GM23338 (cell line): ENCODE data around the gene ZNF775. TPM values are rescaled to one million over a fixed set of nuclear protein-coding genes. Genes with fewer than 3 reads are reported as not detected.

Experiments used
- ATAC-seq: fragments of 200-7000 bp; cut with Tn5 transposase; 3 replicates; pipeline ENCODE4 v1.9.1; 2020
- DNase-seq: peaks from one replicate; pipeline ENCODE4 v3.0.0-alpha.2; 2015; ENCODE audit warnings: low spot score
- H2AFZ ChIP-seq: fragments of 200-600 bp; sonication (generic); 2 replicates; pipeline ENCODE4 v1.8.0; 2016; ENCODE audit warnings: antibody characterized with exemption, mild to moderate bottlenecking, moderate library complexity
- H3F3A ChIP-seq: fragments of 200-600 bp; sonication (generic); replicated peaks from 2 replicates; pipeline ENCODE4 v1.8.0; 2017; ENCODE audit warnings: antibody characterized with exemption, mixed run types, low read depth
- H3K27ac ChIP-seq: fragments of 200-600 bp; sonication (generic); 2 replicates; pipeline ENCODE4 v1.6.1; 2016; ENCODE audit warnings: low read depth
- H3K27me3 ChIP-seq: fragments of 200-600 bp; sonication (generic); 2 replicates; pipeline ENCODE4 v1.8.0; 2016; ENCODE audit warnings: mild to moderate bottlenecking, mixed run types, moderate library complexity; ENCODE audit not compliant: insufficient read depth
- H3K36me3 ChIP-seq: fragments of 200-600 bp; sonication (generic); 2 replicates; pipeline ENCODE4 v1.8.0; 2016; ENCODE audit warnings: mild to moderate bottlenecking; ENCODE audit not compliant: insufficient read depth
- H3K4me1 ChIP-seq: fragments of 200-600 bp; sonication (generic); 2 replicates; pipeline ENCODE4 v1.8.0; 2016; ENCODE audit warnings: mild to moderate bottlenecking, moderate library complexity; ENCODE audit not compliant: insufficient read depth
- H3K4me2 ChIP-seq: fragments of 200-600 bp; sonication (generic); 2 replicates; pipeline ENCODE4 v1.7.1; 2017; ENCODE audit warnings: mixed run types
- H3K4me3 ChIP-seq: fragments of 200-600 bp; sonication (generic); 2 replicates; pipeline ENCODE4 v1.6.1; 2016; ENCODE audit warnings: mixed run types
- H3K79me2 ChIP-seq: fragments of 200-600 bp; sonication (generic); replicated peaks from 2 replicates; pipeline ENCODE4 v1.8.0; 2017; ENCODE audit warnings: mild to moderate bottlenecking; ENCODE audit not compliant: insufficient read depth
- H3K9me2 ChIP-seq: fragments of 200-600 bp; sonication (generic); 2 replicates; pipeline ENCODE4 v1.8.0; 2017; ENCODE audit not compliant: insufficient read depth
- H4K20me1 ChIP-seq: fragments of 200-600 bp; sonication (generic); replicated peaks from 2 replicates; pipeline ENCODE4 v1.8.0; 2017; ENCODE audit warnings: mild to moderate bottlenecking; ENCODE audit not compliant: insufficient read depth
- H3K27ac Mint-ChIP-seq: 2 replicates; pipeline ENCODE4 v1.8.0; 2020; ENCODE audit warnings: inconsistent platforms, mild to moderate bottlenecking, moderate library complexity, mixed read lengths
- H3K27me3 Mint-ChIP-seq: 3 replicates; pipeline ENCODE4 v1.8.0; 2022; ENCODE audit warnings: low read depth, mild to moderate bottlenecking, moderate library complexity, mixed read lengths, inconsistent platforms; ENCODE audit not compliant: insufficient read depth, poor library complexity
- H3K36me3 Mint-ChIP-seq: 3 replicates; pipeline ENCODE4 v1.8.0; 2021; ENCODE audit warnings: low read depth, mild to moderate bottlenecking, inconsistent platforms, moderate library complexity, mixed read lengths
- H3K4me1 Mint-ChIP-seq: 3 replicates; pipeline ENCODE4 v1.8.0; 2020; ENCODE audit warnings: mild to moderate bottlenecking, inconsistent platforms, mixed read lengths
- H3K4me3 Mint-ChIP-seq: 3 replicates; pipeline ENCODE4 v1.8.0; 2021; ENCODE audit warnings: moderate library complexity, mild to moderate bottlenecking, inconsistent platforms, mixed read lengths
- H3K9me3 Mint-ChIP-seq: 3 replicates; pipeline ENCODE4 v1.8.0; 2020; ENCODE audit warnings: moderate library complexity, mild to moderate bottlenecking, inconsistent platforms, mixed read lengths
- CREB1 ChIP-seq: fragments of 250-450 bp; sonication (Bioruptor Pico); IDR thresholded peaks from 2 replicates; pipeline ENCODE4 v1.5.0; 2020; ENCODE audit warnings: low read depth, mild to moderate bottlenecking, moderate library complexity
- CTCF ChIP-seq, 2 experiments: fragments of 200-600 bp in 1 of 2; sonication (generic) in 1 of 2; conservative IDR thresholded peaks; 2 replicates each; pipeline versions ENCODE4 v1.5.1 to v1.6.1; 2016 to 2017; ENCODE audit warnings: antibody characterized with exemption in 2 of 2, low read depth in 2 of 2, mild to moderate bottlenecking in 2 of 2, moderate library complexity in 1 of 2
- EZH2 ChIP-seq: fragments of 200-600 bp; sonication (generic); IDR thresholded peaks from one replicate; pipeline ENCODE4 v1.8.0; 2017; ENCODE audit warnings: antibody characterized with exemption, mild to moderate bottlenecking, low read depth; ENCODE audit not compliant: unreplicated experiment
- EZH2phosphoT487 ChIP-seq: fragments of 200-600 bp; sonication (generic); IDR thresholded peaks from one replicate; pipeline ENCODE4 v1.8.1; 2018; ENCODE audit warnings: antibody characterized with exemption; ENCODE audit not compliant: unreplicated experiment
- JUNB ChIP-seq: IDR thresholded peaks from one replicate; pipeline ENCODE4 v1.6.1; 2016; ENCODE audit warnings: antibody characterized with exemption; ENCODE audit not compliant: unreplicated experiment
- POLR2AphosphoS5 ChIP-seq: IDR thresholded peaks from 2 replicates; pipeline ENCODE4 v1.6.1; 2016; ENCODE audit warnings: antibody characterized with exemption, low read depth
- STAT1 ChIP-seq: IDR thresholded peaks from one replicate; pipeline ENCODE4 v1.6.1; 2016; ENCODE audit warnings: antibody characterized with exemption; ENCODE audit not compliant: unreplicated experiment
- ZNF114 ChIP-seq: fragments of 250-450 bp; sonication (Bioruptor Pico); IDR thresholded peaks from 2 replicates; pipeline ENCODE4 v1.5.0; 2020; ENCODE audit warnings: mild to moderate bottlenecking, moderate library complexity
- ZNF331 ChIP-seq: fragments of 250-450 bp; sonication (Bioruptor Pico); IDR thresholded peaks from 2 replicates; pipeline ENCODE4 v1.5.0; 2020; ENCODE audit warnings: low read depth, mild to moderate bottlenecking, moderate library complexity
- polyA plus RNA-seq: library from polyadenylated mRNA; unstranded; fragments of >200 nt; fragmentation: Nextera tagmentation; extraction: Ambion mirVana; gene quantifications from 2 replicates; pipeline ENCODE4 v1.2.1, GENCODE V29; 2016
- total RNA-seq: library from RNA; depleted of rRNA; stranded (reverse); fragments of >200 nt; shearing (Covaris generic); gene quantifications from 2 replicates; pipeline ENCODE4 v1.2.3, GENCODE V29; 2014
- TF ChIP-seq, protein P1 (sequence below): IDR thresholded peaks from one replicate; pipeline ENCODE4 v1.6.1; 2018; ENCODE audit warnings: antibody characterized with exemption; ENCODE audit not compliant: unreplicated experiment
- TF ChIP-seq, protein P2 (sequence below): IDR thresholded peaks from 2 replicates; pipeline ENCODE4 v1.6.1; 2016; ENCODE audit warnings: antibody characterized with exemption

ZNF775 gene
- total and polyA plus RNA-seq, 2 experiments from 2014 or later: 4.5 to 38.2 TPM

- peaks cover 32% of the 10 kb centered on the region for H3K36me3 Mint-ChIP-seq
- Histone ChIP-seq H3K79me2 (peaks cover 26% of the 10 kb centered on the region), H4K20me1 (no peaks in the 10 kb centered on the region; the same call in 1 of the 2 replicates), H3K4me1 (peaks cover 42% of the 10 kb centered on the region), H3K27ac (peak overlapping the region; percentile 69; the same call in 1 of the 2 replicates), H3K27me3 (no peaks in the 10 kb centered on the region), H3K4me2 (peak overlapping the region; percentile 95), H2AFZ (no peak overlapping the region; the same call in 1 of the 2 replicates), H3K9me2 (no peaks in the 10 kb centered on the region), H3K4me3 (peak overlapping the region; percentile 75), H3K36me3 (peaks cover 5% of the 10 kb centered on the region; the same call in 1 of the 2 replicates), H3F3A (peaks cover 38% of the 10 kb centered on the region)
- H3K27me3 Mint-ChIP-seq: peaks cover 36% of the 10 kb centered on the region
- peak overlapping the region; percentile 88 for H3K27ac Mint-ChIP-seq
- H3K9me3 Mint-ChIP-seq: no peaks in the 10 kb centered on the region; the same call in 2 of the 3 replicates
- no peak for DNase-seq
- H3K4me3 Mint-ChIP-seq: peak overlapping the region; percentile 81
- ATAC-seq: no peak
- H3K4me1 Mint-ChIP-seq: peaks cover 63% of the 10 kb centered on the region
- no peak for TF ChIP-seq JUNB
- TF ChIP-seq STAT1: no peak
- TF ChIP-seq EZH2phosphoT487: no peak
- TF ChIP-seq POLR2AphosphoS5: no peak
- no peak for TF ChIP-seq ZNF331 (CRISPR knock-in tag)
Measured at GRCh38 chr7:150406312-150406566, 27.1 kb downstream of the ZNF775 start.

GRCh38 chr7:150406567-150407421, 27.7 kb downstream of the ZNF775 start:
- Histone ChIP-seq H3K79me2 (peaks cover 26% of the 10 kb centered on the region), H3K36me3 (peaks cover 5% of the 10 kb centered on the region; the same call in 1 of the 2 replicates), H4K20me1 (no peaks in the 10 kb centered on the region; the same call in 1 of the 2 replicates), H3K4me2 (peak overlapping the region; percentile 95), H3K27me3 (no peaks in the 10 kb centered on the region), H3K27ac (peak overlapping the region; percentile 69; the same call in 1 of the 2 replicates), H2AFZ (no peak overlapping the region), H3F3A (peaks cover 34% of the 10 kb centered on the region), H3K9me2 (no peaks in the 10 kb centered on the region), H3K4me1 (peaks cover 37% of the 10 kb centered on the region), H3K4me3 (peak overlapping the region; percentile 75)
- DNase-seq: no peak
- no peak for ATAC-seq
- Mint-ChIP-seq H3K4me3 (peak overlapping the region; percentile 81), H3K27ac (peak overlapping the region; percentile 88), H3K36me3 (peaks cover 38% of the 10 kb centered on the region), H3K9me3 (no peaks in the 10 kb centered on the region; the same call in 1 of the 3 replicates), H3K27me3 (peaks cover 38% of the 10 kb centered on the region), H3K4me1 (peaks cover 60% of the 10 kb centered on the region)
- TF ChIP-seq CREB1 (CRISPR knock-in tag): no peak
- TF ChIP-seq EZH2: no peak
- no peak for TF ChIP-seq CTCF (conservative IDR thresholded peaks at IDR 0.05; ENCODE audit: low read depth in 2 of 2)
- TF ChIP-seq EZH2phosphoT487: no peak
- no peak for TF ChIP-seq JUNB
- TF ChIP-seq, protein P1, sequence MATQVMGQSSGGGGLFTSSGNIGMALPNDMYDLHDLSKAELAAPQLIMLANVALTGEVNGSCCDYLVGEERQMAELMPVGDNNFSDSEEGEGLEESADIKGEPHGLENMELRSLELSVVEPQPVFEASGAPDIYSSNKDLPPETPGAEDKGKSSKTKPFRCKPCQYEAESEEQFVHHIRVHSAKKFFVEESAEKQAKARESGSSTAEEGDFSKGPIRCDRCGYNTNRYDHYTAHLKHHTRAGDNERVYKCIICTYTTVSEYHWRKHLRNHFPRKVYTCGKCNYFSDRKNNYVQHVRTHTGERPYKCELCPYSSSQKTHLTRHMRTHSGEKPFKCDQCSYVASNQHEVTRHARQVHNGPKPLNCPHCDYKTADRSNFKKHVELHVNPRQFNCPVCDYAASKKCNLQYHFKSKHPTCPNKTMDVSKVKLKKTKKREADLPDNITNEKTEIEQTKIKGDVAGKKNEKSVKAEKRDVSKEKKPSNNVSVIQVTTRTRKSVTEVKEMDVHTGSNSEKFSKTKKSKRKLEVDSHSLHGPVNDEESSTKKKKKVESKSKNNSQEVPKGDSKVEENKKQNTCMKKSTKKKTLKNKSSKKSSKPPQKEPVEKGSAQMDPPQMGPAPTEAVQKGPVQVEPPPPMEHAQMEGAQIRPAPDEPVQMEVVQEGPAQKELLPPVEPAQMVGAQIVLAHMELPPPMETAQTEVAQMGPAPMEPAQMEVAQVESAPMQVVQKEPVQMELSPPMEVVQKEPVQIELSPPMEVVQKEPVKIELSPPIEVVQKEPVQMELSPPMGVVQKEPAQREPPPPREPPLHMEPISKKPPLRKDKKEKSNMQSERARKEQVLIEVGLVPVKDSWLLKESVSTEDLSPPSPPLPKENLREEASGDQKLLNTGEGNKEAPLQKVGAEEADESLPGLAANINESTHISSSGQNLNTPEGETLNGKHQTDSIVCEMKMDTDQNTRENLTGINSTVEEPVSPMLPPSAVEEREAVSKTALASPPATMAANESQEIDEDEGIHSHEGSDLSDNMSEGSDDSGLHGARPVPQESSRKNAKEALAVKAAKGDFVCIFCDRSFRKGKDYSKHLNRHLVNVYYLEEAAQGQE: no peak
- TF ChIP-seq ZNF114: no peak
- TF ChIP-seq, protein P2, sequence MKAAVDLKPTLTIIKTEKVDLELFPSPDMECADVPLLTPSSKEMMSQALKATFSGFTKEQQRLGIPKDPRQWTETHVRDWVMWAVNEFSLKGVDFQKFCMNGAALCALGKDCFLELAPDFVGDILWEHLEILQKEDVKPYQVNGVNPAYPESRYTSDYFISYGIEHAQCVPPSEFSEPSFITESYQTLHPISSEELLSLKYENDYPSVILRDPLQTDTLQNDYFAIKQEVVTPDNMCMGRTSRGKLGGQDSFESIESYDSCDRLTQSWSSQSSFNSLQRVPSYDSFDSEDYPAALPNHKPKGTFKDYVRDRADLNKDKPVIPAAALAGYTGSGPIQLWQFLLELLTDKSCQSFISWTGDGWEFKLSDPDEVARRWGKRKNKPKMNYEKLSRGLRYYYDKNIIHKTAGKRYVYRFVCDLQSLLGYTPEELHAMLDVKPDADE: no peak
- TF ChIP-seq STAT1: no peak
- no peak for TF ChIP-seq POLR2AphosphoS5
